ENCODE measurements around the gene FBXL20. TPM values are rescaled to one million over a fixed set of nuclear protein-coding genes. Genes with fewer than 3 reads are reported as not detected.

FBXL20 gene
- total RNA-seq, 1 donor from 2014 or later: 28.0 TPM

GRCh38 chr17:39223907-39224777 lies 177.3 kb downstream of the FBXL20 start:
- no peak for DNase-seq (ENCODE audit: extremely low spot score, unreplicated experiment)
- no peaks in the 10 kb centered on the region for H3K9me3 Mint-ChIP-seq (ENCODE audit: unreplicated experiment)
- no peak for TF ChIP-seq CTCF (IDR thresholded peaks at IDR 0.05)
- peak overlapping the region; percentile 18 for H3K4me3 Mint-ChIP-seq (ENCODE audit: unreplicated experiment)
- H3K36me3 Mint-ChIP-seq (ENCODE audit: unreplicated experiment): no peaks in the 10 kb centered on the region
- H3K27me3 Mint-ChIP-seq (ENCODE audit: unreplicated experiment): peaks cover 13% of the 10 kb centered on the region
- H3K4me1 Mint-ChIP-seq (ENCODE audit: unreplicated experiment): peaks cover 23% of the 10 kb centered on the region
- no peak overlapping the region for H3K27ac Mint-ChIP-seq (ENCODE audit: unreplicated experiment)

- TF ChIP-seq CTCF (IDR thresholded peaks at IDR 0.05): no peak
- Mint-ChIP-seq H3K27me3 (ENCODE audit: unreplicated experiment) (peaks cover 18% of the 10 kb centered on the region), H3K27ac (ENCODE audit: unreplicated experiment) (no peak overlapping the region), H3K36me3 (ENCODE audit: unreplicated experiment) (no peaks in the 10 kb centered on the region), H3K9me3 (ENCODE audit: unreplicated experiment) (no peaks in the 10 kb centered on the region), H3K4me3 (ENCODE audit: unreplicated experiment) (no peak overlapping the region), H3K4me1 (ENCODE audit: unreplicated experiment) (peaks cover 21% of the 10 kb centered on the region)
- DNase-seq (ENCODE audit: extremely low spot score, unreplicated experiment): no peak
Measured at GRCh38 chr17:39222866-39223834, 178.3 kb downstream of the FBXL20 start.

- no peak for TF ChIP-seq CTCF (IDR thresholded peaks at IDR 0.05)
- Mint-ChIP-seq H3K4me1 (ENCODE audit: unreplicated experiment) (peaks cover 21% of the 10 kb centered on the region), H3K27ac (ENCODE audit: unreplicated experiment) (no peak overlapping the region), H3K9me3 (ENCODE audit: unreplicated experiment) (no peaks in the 10 kb centered on the region), H3K4me3 (ENCODE audit: unreplicated experiment) (no peak overlapping the region), H3K36me3 (ENCODE audit: unreplicated experiment) (no peaks in the 10 kb centered on the region), H3K27me3 (ENCODE audit: unreplicated experiment) (peaks cover 21% of the 10 kb centered on the region)
- DNase-seq (ENCODE audit: extremely low spot score, unreplicated experiment): no peak
Measured at GRCh38 chr17:39222151-39222550, 179.3 kb downstream of the FBXL20 start.

- no peak for DNase-seq (ENCODE audit: extremely low spot score, unreplicated experiment)
- Mint-ChIP-seq H3K36me3 (ENCODE audit: unreplicated experiment) (no peaks in the 10 kb centered on the region), H3K4me1 (ENCODE audit: unreplicated experiment) (peaks cover 21% of the 10 kb centered on the region), H3K27me3 (ENCODE audit: unreplicated experiment) (peaks cover 24% of the 10 kb centered on the region), H3K4me3 (ENCODE audit: unreplicated experiment) (no peak overlapping the region), H3K9me3 (ENCODE audit: unreplicated experiment) (no peaks in the 10 kb centered on the region), H3K27ac (ENCODE audit: unreplicated experiment) (no peak overlapping the region)
- TF ChIP-seq CTCF (IDR thresholded peaks at IDR 0.05): no peak
Measured at GRCh38 chr17:39221572-39221971, 179.9 kb downstream of the FBXL20 start.

Measured in osteocyte (in vitro differentiated cells).